H9 (cell line): ENCODE data around the gene DUSP10. TPM values are rescaled to one million over a fixed set of nuclear protein-coding genes. Genes with fewer than 3 reads are reported as not detected.

Experiments used
- DNase-seq: peaks from one replicate; pipeline ENCODE4 v3.0.0-alpha.2; 2017
- H2AFZ ChIP-seq: one replicate; pipeline ENCODE4 v1.6.1; 2013; ENCODE audit warnings: mild to moderate bottlenecking, low read length, control low read depth, moderate library complexity
- H2AK5ac ChIP-seq: 2 replicates; pipeline ENCODE4 v1.6.1; 2013; ENCODE audit warnings: low read length, control low read depth, mixed read lengths; ENCODE audit not compliant: insufficient read length
- H2BK120ac ChIP-seq: one replicate; pipeline ENCODE4 v1.6.1; 2013; ENCODE audit warnings: low read depth, mild to moderate bottlenecking, low read length, control low read depth, inconsistent platforms; ENCODE audit not compliant: poor library complexity, severe bottlenecking
- H2BK12ac ChIP-seq: 2 replicates; pipeline ENCODE4 v1.6.1; 2013; ENCODE audit warnings: low read length, control low read depth, mixed read lengths, low read depth; ENCODE audit not compliant: insufficient read length
- H2BK15ac ChIP-seq: 2 replicates; pipeline ENCODE4 v1.6.1; 2013; ENCODE audit warnings: low read depth, low read length, control low read depth
- H2BK20ac ChIP-seq: one replicate; pipeline ENCODE4 v1.6.1; 2013; ENCODE audit warnings: low read depth, mild to moderate bottlenecking, low read length, control low read depth, inconsistent platforms; ENCODE audit not compliant: poor library complexity, severe bottlenecking
- H2BK5ac ChIP-seq: 2 replicates; pipeline ENCODE4 v1.6.1; 2013; ENCODE audit warnings: low read length, control low read depth, mixed read lengths; ENCODE audit not compliant: insufficient read length
- H3K14ac ChIP-seq: 2 replicates; pipeline ENCODE4 v1.6.1; 2013; ENCODE audit warnings: low read length, control low read depth; ENCODE audit not compliant: insufficient read depth
- H3K18ac ChIP-seq: 2 replicates; pipeline ENCODE4 v1.6.1; 2013; ENCODE audit warnings: low read depth, mild to moderate bottlenecking, mixed read lengths, low read length, control low read depth; ENCODE audit not compliant: insufficient read length
- H3K23ac ChIP-seq: 2 replicates; pipeline ENCODE4 v1.6.1; 2013; ENCODE audit warnings: low read length, control low read depth, mixed read lengths, low read depth; ENCODE audit not compliant: insufficient read length
- H3K23me2 ChIP-seq: 2 replicates; pipeline ENCODE4 v1.6.1; 2013; ENCODE audit warnings: low read depth, mild to moderate bottlenecking, mixed read lengths, low read length, control low read depth; ENCODE audit not compliant: insufficient read length, poor library complexity, severe bottlenecking
- H3K27ac ChIP-seq: 2 replicates; pipeline ENCODE4 v1.5.1; 2013; ENCODE audit warnings: low read length, control low read depth, mixed read lengths, low read depth; ENCODE audit not compliant: insufficient read length
- H3K27me3 ChIP-seq: 2 replicates; pipeline ENCODE4 v1.6.1; 2013; ENCODE audit warnings: low read length, control low read depth, inconsistent platforms; ENCODE audit not compliant: insufficient read depth
- H3K4ac ChIP-seq: 2 replicates; pipeline ENCODE4 v1.6.1; 2013; ENCODE audit warnings: low read depth, mild to moderate bottlenecking, control low read depth, inconsistent platforms, low read length, moderate library complexity
- H3K4me1 ChIP-seq: 2 replicates; pipeline ENCODE4 v1.6.1; 2013; ENCODE audit warnings: low read length, control low read depth, inconsistent platforms; ENCODE audit not compliant: insufficient read depth
- H3K4me2 ChIP-seq: 2 replicates; pipeline ENCODE4 v1.6.1; 2013; ENCODE audit warnings: low read length, control low read depth, mixed read lengths; ENCODE audit not compliant: insufficient read length, insufficient read depth
- H3K56ac ChIP-seq: 2 replicates; pipeline ENCODE4 v1.6.1; 2013; ENCODE audit warnings: low read depth, mild to moderate bottlenecking, mixed read lengths, low read length, control low read depth; ENCODE audit not compliant: insufficient read length
- H3K79me1 ChIP-seq: 2 replicates; pipeline ENCODE4 v1.6.1; 2013; ENCODE audit warnings: low read depth, mild to moderate bottlenecking, moderate library complexity, low read length, control low read depth, inconsistent platforms; ENCODE audit not compliant: insufficient read depth, poor library complexity, severe bottlenecking
- H3K79me2 ChIP-seq: 2 replicates; pipeline ENCODE4 v1.6.1; 2013; ENCODE audit warnings: low read length, control low read depth, inconsistent platforms; ENCODE audit not compliant: insufficient read depth
- H3K9ac ChIP-seq: 2 replicates; pipeline ENCODE4 v1.6.1; 2013; ENCODE audit warnings: low read length, control low read depth, mixed read lengths; ENCODE audit not compliant: insufficient read length; ENCODE audit errors: extremely low read depth
- H3K9me3 ChIP-seq: one replicate; pipeline ENCODE4 v1.6.1; 2013; ENCODE audit warnings: low read depth, low read length, inconsistent platforms; ENCODE audit not compliant: control insufficient read depth
- H3T11ph ChIP-seq: one replicate; pipeline ENCODE4 v1.6.1; 2013; ENCODE audit warnings: mild to moderate bottlenecking, low read length, control low read depth, inconsistent platforms
- H4K20me1 ChIP-seq: one replicate; pipeline ENCODE4 v1.6.1; 2013; ENCODE audit not compliant: control insufficient read depth, insufficient read length, insufficient read depth
- H4K5ac ChIP-seq: 2 replicates; pipeline ENCODE4 v1.6.1; 2013; ENCODE audit warnings: low read depth, mild to moderate bottlenecking, mixed read lengths, low read length, control low read depth; ENCODE audit not compliant: insufficient read length
- H4K8ac ChIP-seq: replicated peaks from 2 replicates; pipeline ENCODE4 v1.6.1; 2013; ENCODE audit warnings: low read length, control low read depth, mixed read lengths, low read depth; ENCODE audit not compliant: insufficient read length
- H4K91ac ChIP-seq: 2 replicates; pipeline ENCODE4 v1.6.1; 2013; ENCODE audit warnings: low read depth, mild to moderate bottlenecking, moderate library complexity, mixed read lengths, low read length, control low read depth; ENCODE audit not compliant: insufficient read length
- H3K27ac Mint-ChIP-seq, 3 experiments: 2 replicates in 2 of 3; 3 replicates in 1 of 3; pipeline ENCODE4 v1.8.0; 2020 to 2021; ENCODE audit warnings: mixed read lengths in 3 of 3, mild to moderate bottlenecking in 1 of 3, moderate library complexity in 1 of 3
- H3K27me3 Mint-ChIP-seq: 2 replicates; pipeline ENCODE4 v1.8.0; 2021; ENCODE audit warnings: low read depth, mild to moderate bottlenecking, moderate library complexity, mixed read lengths
- H3K36me3 Mint-ChIP-seq, 3 experiments: 2 replicates in 2 of 3; 3 replicates in 1 of 3; pipeline ENCODE4 v1.8.0; 2020 to 2021; ENCODE audit warnings: low read depth in 3 of 3, mixed read lengths in 3 of 3; ENCODE audit not compliant: insufficient read depth in 1 of 3
- H3K4me1 Mint-ChIP-seq, 2 experiments: 2 replicates each; pipeline ENCODE4 v1.8.0; 2020; ENCODE audit warnings: mixed read lengths in 2 of 2
- H3K4me3 Mint-ChIP-seq, 2 experiments: 2 replicates in 1 of 2; 3 replicates in 1 of 2; pipeline ENCODE4 v1.8.0; 2020 to 2021; ENCODE audit warnings: mild to moderate bottlenecking in 2 of 2, mixed read lengths in 2 of 2, moderate library complexity in 1 of 2
- H3K9me3 Mint-ChIP-seq, 2 experiments: 2 replicates in 1 of 2; 3 replicates in 1 of 2; pipeline ENCODE4 v1.8.0; 2020; ENCODE audit warnings: mild to moderate bottlenecking in 2 of 2, mixed read lengths in 2 of 2, moderate library complexity in 1 of 2
- WGBS: extraction: QIAGEN DNeasy Blood & Tissue Kit; methylation state at CpG from one replicate; pipeline ENCODE4 v1.1.7; 2013; ENCODE audit warnings: missing lambda C conversion rate, low lambda C conversion rate, mixed read lengths; ENCODE audit not compliant: insufficient read length; ENCODE audit errors: extremely low coverage; 5-methylcytosine and 5-hydroxymethylcytosine counted together
- total RNA-seq: library from RNA; stranded (reverse); gene quantifications from 2 replicates; pipeline ENCODE4 v1.2.1, GENCODE V29; 2021
- TF ChIP-seq, protein P1 (sequence below): fragments of 200-600 bp; sonication (generic); conservative IDR thresholded peaks from 3 replicates; pipeline ENCODE4 v1.8.0; 2021; ENCODE audit warnings: antibody characterized with exemption, mild to moderate bottlenecking

DUSP10 gene
- total RNA-seq, 1 experiment from 2014 or later = 2.0 TPM

DNA sequence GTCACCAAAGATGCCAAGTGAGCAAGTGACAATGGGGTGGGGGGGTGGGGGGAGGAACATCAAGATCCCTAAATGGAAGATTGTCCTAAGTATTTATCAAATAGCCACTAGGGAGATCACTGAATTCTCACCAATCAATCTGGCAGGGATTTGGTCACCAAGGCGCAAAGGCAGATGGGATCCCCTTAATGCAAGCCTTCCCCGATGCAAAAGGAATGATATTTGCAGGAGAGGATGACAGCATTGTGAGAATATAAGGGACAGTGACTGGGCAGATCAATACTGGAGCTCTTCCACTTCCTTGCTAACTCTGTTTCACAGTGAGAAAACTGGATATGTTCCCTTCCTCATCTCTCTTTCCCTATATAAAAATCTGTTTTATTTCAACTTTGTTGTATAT lies 40.9 kb downstream of the DUSP10 start:
- H3K79me1 ChIP-seq = no peaks in the 10 kb centered on the region
- no peak overlapping the region for H2AK5ac ChIP-seq
- H4K20me1 ChIP-seq = no peaks in the 10 kb centered on the region
- H4K8ac ChIP-seq = no peak overlapping the region
- H3K4me2 ChIP-seq = no peak overlapping the region
- H3K27me3 ChIP-seq = no peaks in the 10 kb centered on the region; the same call in 1 of the 2 replicates
- no peak overlapping the region for H3K56ac ChIP-seq
- Mint-ChIP-seq H3K4me1 (no peaks in the 10 kb centered on the region), H3K36me3 (peaks cover 0 to 11% (median 4%) of the 10 kb centered on the region in 3 experiments; a peak in 3 of 7 replicates), H3K9me3 (no peaks in the 10 kb centered on the region), H3K27me3 (no peaks in the 10 kb centered on the region), H3K27ac (no peak overlapping the region), H3K4me3 (no peak overlapping the region)
- no peaks in the 10 kb centered on the region for H3K23me2 ChIP-seq
- DNase-seq = no peak
- H2BK5ac ChIP-seq = no peak overlapping the region
- no CpG with 5 or more reads among the region's 2 CpGs for WGBS
- H3K9ac ChIP-seq = no peak overlapping the region
- no peak overlapping the region for H3T11ph ChIP-seq
- H2BK20ac ChIP-seq = no peak overlapping the region
- TF ChIP-seq, protein P1, sequence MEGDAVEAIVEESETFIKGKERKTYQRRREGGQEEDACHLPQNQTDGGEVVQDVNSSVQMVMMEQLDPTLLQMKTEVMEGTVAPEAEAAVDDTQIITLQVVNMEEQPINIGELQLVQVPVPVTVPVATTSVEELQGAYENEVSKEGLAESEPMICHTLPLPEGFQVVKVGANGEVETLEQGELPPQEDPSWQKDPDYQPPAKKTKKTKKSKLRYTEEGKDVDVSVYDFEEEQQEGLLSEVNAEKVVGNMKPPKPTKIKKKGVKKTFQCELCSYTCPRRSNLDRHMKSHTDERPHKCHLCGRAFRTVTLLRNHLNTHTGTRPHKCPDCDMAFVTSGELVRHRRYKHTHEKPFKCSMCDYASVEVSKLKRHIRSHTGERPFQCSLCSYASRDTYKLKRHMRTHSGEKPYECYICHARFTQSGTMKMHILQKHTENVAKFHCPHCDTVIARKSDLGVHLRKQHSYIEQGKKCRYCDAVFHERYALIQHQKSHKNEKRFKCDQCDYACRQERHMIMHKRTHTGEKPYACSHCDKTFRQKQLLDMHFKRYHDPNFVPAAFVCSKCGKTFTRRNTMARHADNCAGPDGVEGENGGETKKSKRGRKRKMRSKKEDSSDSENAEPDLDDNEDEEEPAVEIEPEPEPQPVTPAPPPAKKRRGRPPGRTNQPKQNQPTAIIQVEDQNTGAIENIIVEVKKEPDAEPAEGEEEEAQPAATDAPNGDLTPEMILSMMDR = no peak
- H3K18ac ChIP-seq = no peak overlapping the region
- no peak overlapping the region for H3K27ac ChIP-seq
- H2BK120ac ChIP-seq = no peak overlapping the region
- H3K14ac ChIP-seq = no peak overlapping the region
- no peak overlapping the region for H4K5ac ChIP-seq
- H4K91ac ChIP-seq = no peak overlapping the region
- no peaks in the 10 kb centered on the region for H3K79me2 ChIP-seq
- H3K9me3 ChIP-seq = no peaks in the 10 kb centered on the region
- no peak overlapping the region for H2BK12ac ChIP-seq
- no peak overlapping the region for H2BK15ac ChIP-seq
- H3K4ac ChIP-seq = no peak overlapping the region
- H2AFZ ChIP-seq = no peak overlapping the region
- H3K4me1 ChIP-seq = no peaks in the 10 kb centered on the region
- H3K23ac ChIP-seq = no peak overlapping the region
